Stimulated activated CD4-positive, alpha-beta T cell treated with anti-CD3 and anti-CD28 coated beads, Interleukin-4, amount 100 ng/mL, for 1 hour (primary cell): ENCODE data around the gene PARD3B.
"Not testable (repeated sequence)": the region's sequence is repeated elsewhere in the genome, so short reads cannot be mapped to it uniquely, and the experiment has no call there.

Source experiments
- DNase-seq: peaks from one replicate; pipeline ENCODE4 v3.0.0-alpha.2; 2020

The PARD3B gene

GRCh38 chr2:205218056-205218455 is 672.8 kb downstream of the PARD3B start:
- no peak for DNase-seq

GRCh38 chr2:205218816-205219215 is 673.5 kb downstream of the PARD3B start:
- DNase-seq = not testable (repeated sequence)

GRCh38 chr2:205220559-205220958 is 675.3 kb downstream of the PARD3B start:
- no peak for DNase-seq

GRCh38 chr2:205232086-205232485 is 686.8 kb downstream of the PARD3B start:
- DNase-seq = no peak

- no peak for DNase-seq
These were observed 690.2 kb downstream of the PARD3B start for GRCh38 chr2:205235434-205235833.

- no peak for DNase-seq
These were observed 692.2 kb downstream of the PARD3B start for GRCh38 chr2:205237524-205237923.

- no peak for DNase-seq
These were observed 699.7 kb downstream of the PARD3B start for GRCh38 chr2:205245001-205245400.

- DNase-seq = no peak
These were observed 700.4 kb downstream of the PARD3B start for GRCh38 chr2:205245652-205246051.

- no peak for DNase-seq
These were observed 713.8 kb downstream of the PARD3B start for GRCh38 chr2:205259121-205259520.

- no peak for DNase-seq
These were observed 716.3 kb downstream of the PARD3B start for GRCh38 chr2:205261516-205262020.

- no peak for DNase-seq
These were observed 722.0 kb downstream of the PARD3B start for GRCh38 chr2:205267323-205267722.

- no peak for DNase-seq
These were observed 725.4 kb downstream of the PARD3B start for GRCh38 chr2:205270689-205271088.

GRCh38 chr2:205273148-205273547 is 727.9 kb downstream of the PARD3B start:
- DNase-seq = no peak

GRCh38 chr2:205273627-205274026 is 728.4 kb downstream of the PARD3B start:
- DNase-seq = no peak

GRCh38 chr2:205274801-205275200 is 729.5 kb downstream of the PARD3B start:
- no peak for DNase-seq

- DNase-seq = no peak
These were observed 731.0 kb downstream of the PARD3B start for GRCh38 chr2:205276116-205276777.

GRCh38 chr2:205280596-205281236 is 735.4 kb downstream of the PARD3B start:
- no peak for DNase-seq

GRCh38 chr2:205283736-205284270 is 738.5 kb downstream of the PARD3B start:
- DNase-seq = no peak

GRCh38 chr2:205284334-205284733 is 739.1 kb downstream of the PARD3B start:
- DNase-seq = no peak

GRCh38 chr2:205287316-205287715 is 742.0 kb downstream of the PARD3B start:
- DNase-seq = no peak

GRCh38 chr2:205288686-205289085 is 743.4 kb downstream of the PARD3B start:
- no peak for DNase-seq

- no peak for DNase-seq
These were observed 745.0 kb downstream of the PARD3B start for GRCh38 chr2:205290299-205290698.

- DNase-seq = no peak
These were observed 747.5 kb downstream of the PARD3B start for GRCh38 chr2:205292665-205293295.

GRCh38 chr2:205293559-205293958 is 748.3 kb downstream of the PARD3B start:
- DNase-seq = no peak
